Ascending aorta (tissue), 2 donors: Measurements from ENCODE around the gene TOM1L1. TPM values are rescaled to one million over a fixed set of nuclear protein-coding genes. Genes with fewer than 3 reads are reported as not detected.

Source experiments
- DNase-seq, 2 donors: peaks; one replicate each; pipeline ENCODE4 v3.0.0-alpha.2; 2019; ENCODE audit warnings: low spot score in 2 of 2
- H3K27ac ChIP-seq, 2 donors: fragments of 200-600 bp; sonication (generic); one replicate each; pipeline ENCODE4 v1.5.1; 2016 to 2017; ENCODE audit warnings: mild to moderate bottlenecking in 1 of 2
- H3K27me3 ChIP-seq: fragments of 200-600 bp; sonication (generic); one replicate; pipeline ENCODE4 v1.5.1; 2017
- H3K36me3 ChIP-seq, 2 donors: fragments of 200-600 bp; sonication (generic); one replicate each; pipeline ENCODE4 v1.5.1; 2016
- H3K4me1 ChIP-seq, 2 donors: fragments of 200-600 bp; sonication (generic); one replicate each; pipeline ENCODE4 v1.5.1; 2016 to 2017; ENCODE audit warnings: mild to moderate bottlenecking in 1 of 2
- H3K4me3 ChIP-seq, 2 donors: fragments of 200-600 bp; sonication (generic); one replicate each; pipeline ENCODE4 v1.5.1; 2016 to 2017; ENCODE audit warnings: mild to moderate bottlenecking in 1 of 2
- H3K9me3 ChIP-seq, 2 donors: fragments of 200-600 bp; sonication (generic); one replicate each; pipeline ENCODE4 v1.5.1; 2016
- intact Hi-C: fragments of 100-400 bp; cut with DNase I; formaldehyde crosslinking; loops from one replicate; pipeline ENCODE4 v1.15.1; 2023
- total RNA-seq: library from RNA; depleted of rRNA; stranded (reverse); fragments of >200 nt; gene quantifications from one replicate; pipeline ENCODE4 v1.1.0, GENCODE V29; 2016
- TF ChIP-seq, protein P1 (sequence below), 3 experiments: fragments of 200-600 bp in 2 of 3; fragments of 450-650 bp in 1 of 3; sonication (generic) in 2 of 3; IDR thresholded peaks; one replicate each; pipeline ENCODE4 v1.5.1; 2016 to 2019; ENCODE audit warnings: antibody characterized with exemption in 3 of 3, mild to moderate bottlenecking in 1 of 3, moderate library complexity in 1 of 3

TOM1L1 gene
- total RNA-seq, 1 donor from 2014 or later = 31.0 TPM

DNA sequence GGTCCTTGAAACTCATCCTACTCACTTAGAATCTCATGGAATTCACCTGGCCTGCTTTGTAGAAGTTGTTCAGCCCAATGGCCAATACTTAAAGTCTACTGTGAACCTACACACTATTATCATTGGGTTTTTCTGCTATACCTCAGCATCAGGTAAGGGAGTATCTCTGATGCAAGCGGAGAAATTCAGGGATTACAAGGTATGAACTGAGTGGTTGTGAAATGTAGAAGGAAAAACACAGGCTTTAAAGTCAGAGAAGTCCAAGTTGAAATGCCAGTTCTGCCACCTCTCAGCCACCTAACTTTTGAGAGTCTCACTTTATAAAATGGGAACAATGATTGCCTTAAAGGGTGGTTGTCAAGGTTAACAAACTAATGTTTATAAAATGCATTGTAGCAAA is 36.8 kb downstream of the TOM1L1 start:
- Histone ChIP-seq H3K4me3 (no peak overlapping the region), H3K36me3 (peaks cover 24 to 57% of the 10 kb centered on the region in 2 donors), H3K27ac (no peak overlapping the region), H3K9me3 (no peaks in the 10 kb centered on the region), H3K4me1 (no peaks in the 10 kb centered on the region), H3K27me3 (no peaks in the 10 kb centered on the region)
- no peak for DNase-seq
- intact Hi-C loops = no loop called here
- TF ChIP-seq, protein P1, sequence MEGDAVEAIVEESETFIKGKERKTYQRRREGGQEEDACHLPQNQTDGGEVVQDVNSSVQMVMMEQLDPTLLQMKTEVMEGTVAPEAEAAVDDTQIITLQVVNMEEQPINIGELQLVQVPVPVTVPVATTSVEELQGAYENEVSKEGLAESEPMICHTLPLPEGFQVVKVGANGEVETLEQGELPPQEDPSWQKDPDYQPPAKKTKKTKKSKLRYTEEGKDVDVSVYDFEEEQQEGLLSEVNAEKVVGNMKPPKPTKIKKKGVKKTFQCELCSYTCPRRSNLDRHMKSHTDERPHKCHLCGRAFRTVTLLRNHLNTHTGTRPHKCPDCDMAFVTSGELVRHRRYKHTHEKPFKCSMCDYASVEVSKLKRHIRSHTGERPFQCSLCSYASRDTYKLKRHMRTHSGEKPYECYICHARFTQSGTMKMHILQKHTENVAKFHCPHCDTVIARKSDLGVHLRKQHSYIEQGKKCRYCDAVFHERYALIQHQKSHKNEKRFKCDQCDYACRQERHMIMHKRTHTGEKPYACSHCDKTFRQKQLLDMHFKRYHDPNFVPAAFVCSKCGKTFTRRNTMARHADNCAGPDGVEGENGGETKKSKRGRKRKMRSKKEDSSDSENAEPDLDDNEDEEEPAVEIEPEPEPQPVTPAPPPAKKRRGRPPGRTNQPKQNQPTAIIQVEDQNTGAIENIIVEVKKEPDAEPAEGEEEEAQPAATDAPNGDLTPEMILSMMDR (IDR thresholded peaks at IDR 0.05) = no peak

DNA sequence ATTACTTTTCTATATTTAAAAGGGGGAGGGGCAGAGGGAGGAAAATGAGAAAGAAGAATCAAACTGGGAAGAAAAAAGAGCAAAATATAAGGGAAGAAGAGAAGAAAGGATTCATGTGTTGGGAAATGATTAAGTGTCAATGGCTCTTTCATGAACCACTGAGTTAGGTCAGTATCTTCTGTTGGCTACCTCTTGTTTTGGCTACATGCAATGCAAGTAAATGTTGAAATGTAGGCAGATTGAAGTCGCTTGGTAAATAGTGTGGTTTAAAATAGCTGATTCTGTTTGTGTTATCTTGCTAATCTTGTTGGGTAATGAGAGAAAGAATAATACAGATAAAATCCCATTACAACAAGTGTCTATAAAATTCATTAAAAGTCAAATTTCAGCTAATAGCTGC is 40.6 kb downstream of the TOM1L1 start:
- Histone ChIP-seq H3K27me3 (no peaks in the 10 kb centered on the region), H3K36me3 (peaks cover 7 to 31% of the 10 kb centered on the region in 2 donors), H3K4me3 (no peak overlapping the region), H3K27ac (no peak overlapping the region), H3K4me1 (no peaks in the 10 kb centered on the region), H3K9me3 (no peaks in the 10 kb centered on the region)
- intact Hi-C loops = no loop called here
- DNase-seq = no peak
- TF ChIP-seq, protein P1 (IDR thresholded peaks at IDR 0.05) = no peak

DNA sequence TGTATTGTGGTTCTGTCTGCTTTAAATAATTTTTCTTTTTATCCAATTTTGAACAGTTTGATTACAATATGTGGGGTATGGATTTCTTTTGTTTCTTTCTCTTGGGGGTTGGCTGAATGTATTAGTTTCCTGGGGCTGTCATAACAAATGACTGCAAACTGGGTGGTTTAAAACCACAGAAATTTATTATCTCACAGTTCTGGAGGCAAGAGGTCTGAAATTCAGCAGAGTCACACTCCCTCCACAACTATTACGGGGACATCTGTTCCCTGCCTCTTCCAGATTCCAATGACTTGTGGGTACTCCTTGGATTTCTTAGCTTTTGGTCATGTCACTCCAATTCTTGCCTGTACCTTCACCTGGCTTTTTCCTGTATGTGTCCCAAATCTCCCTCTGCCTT is 44.1 kb downstream of the TOM1L1 start:
- H3K4me1 ChIP-seq = no peaks in the 10 kb centered on the region
- H3K9me3 ChIP-seq = no peaks in the 10 kb centered on the region
- DNase-seq = no peak
- intact Hi-C loops = no loop called here
- no peak overlapping the region for H3K4me3 ChIP-seq
- peaks cover 16 to 21% of the 10 kb centered on the region in 2 donors for H3K36me3 ChIP-seq
- TF ChIP-seq, protein P1 (IDR thresholded peaks at IDR 0.05) = no peak
- H3K27ac ChIP-seq = no peak overlapping the region
- no peaks in the 10 kb centered on the region for H3K27me3 ChIP-seq

DNA sequence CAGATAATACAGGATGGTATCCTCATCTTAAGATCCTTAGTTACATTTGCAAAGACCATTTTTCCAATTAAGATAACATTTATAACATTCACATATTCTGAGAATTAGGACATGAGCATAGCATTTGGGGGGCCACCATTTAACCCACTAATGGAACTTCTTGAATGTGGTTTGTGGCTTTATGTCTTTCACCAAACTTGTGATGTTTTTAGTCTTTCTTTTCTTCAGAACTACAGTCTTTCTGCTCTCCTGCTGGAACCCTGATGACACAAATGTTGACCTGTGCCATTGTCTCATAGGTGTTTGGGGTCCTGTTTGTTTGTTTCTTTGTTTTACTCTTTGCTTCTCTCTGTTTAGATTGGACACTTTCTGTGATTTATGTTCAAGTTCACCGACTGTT is 44.6 kb downstream of the TOM1L1 start:
- no peak for DNase-seq
- Histone ChIP-seq H3K9me3 (no peaks in the 10 kb centered on the region), H3K27ac (no peak overlapping the region), H3K36me3 (peaks cover 14 to 22% of the 10 kb centered on the region in 2 donors), H3K4me3 (no peak overlapping the region), H3K4me1 (no peaks in the 10 kb centered on the region), H3K27me3 (no peaks in the 10 kb centered on the region)
- intact Hi-C loops = no loop called here
- TF ChIP-seq, protein P1 (IDR thresholded peaks at IDR 0.05) = no peak

DNA sequence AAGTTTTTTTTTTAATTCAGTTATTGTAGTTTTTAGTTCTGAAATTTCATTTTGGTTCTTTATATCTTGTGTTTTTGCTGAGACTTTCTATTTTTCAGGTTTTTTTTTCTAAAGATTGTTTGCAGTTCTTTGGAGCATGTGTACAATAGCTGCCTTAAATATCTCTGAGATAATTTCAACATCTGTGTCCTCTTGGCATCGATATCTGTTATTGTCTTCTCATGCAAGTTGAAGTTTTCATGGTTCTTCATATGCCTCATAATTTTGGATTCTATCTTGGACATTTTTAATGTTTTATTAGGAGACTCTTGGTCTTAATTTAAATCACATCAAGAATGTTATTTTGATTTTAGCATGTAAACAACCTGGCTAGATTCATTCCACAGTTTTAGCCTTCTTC is 45.0 kb downstream of the TOM1L1 start:
- Histone ChIP-seq H3K4me1 (no peaks in the 10 kb centered on the region), H3K27me3 (no peaks in the 10 kb centered on the region), H3K4me3 (no peak overlapping the region), H3K9me3 (no peaks in the 10 kb centered on the region), H3K27ac (no peak overlapping the region), H3K36me3 (peaks cover 11 to 22% of the 10 kb centered on the region in 2 donors)
- TF ChIP-seq, protein P1 (IDR thresholded peaks at IDR 0.05) = no peak
- DNase-seq = no peak
- intact Hi-C loops = no loop called here

DNA sequence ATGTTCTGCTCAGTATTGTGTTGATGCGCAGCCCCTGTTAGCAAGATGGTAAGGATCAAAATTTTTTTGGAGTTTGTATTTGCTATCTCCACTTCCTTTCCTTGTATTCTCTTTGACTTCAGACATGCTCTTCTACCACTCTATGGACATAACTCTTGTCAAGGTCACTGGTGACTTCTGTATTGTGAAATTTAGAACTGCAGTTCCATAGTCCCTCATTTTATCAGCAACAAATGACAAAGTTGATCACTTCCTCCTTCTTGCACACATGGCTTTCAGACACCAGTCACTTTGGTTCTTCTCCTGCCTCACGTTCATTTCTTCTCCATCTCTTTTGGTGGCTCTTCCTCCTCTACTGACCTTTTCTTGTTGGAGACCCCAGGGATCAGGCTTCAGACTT is 46.7 kb downstream of the TOM1L1 start:
- TF ChIP-seq, protein P1 (IDR thresholded peaks at IDR 0.05) = no peak
- H3K4me1 ChIP-seq = no peaks in the 10 kb centered on the region
- no peaks in the 10 kb centered on the region for H3K27me3 ChIP-seq
- intact Hi-C loops = no loop called here
- no peak overlapping the region for H3K4me3 ChIP-seq
- H3K9me3 ChIP-seq = no peaks in the 10 kb centered on the region
- peaks cover 17 to 33% of the 10 kb centered on the region in 2 donors for H3K36me3 ChIP-seq
- DNase-seq = no peak
- no peak overlapping the region for H3K27ac ChIP-seq
